B cell (primary cell): ENCODE data around the gene SCUBE1.

Experiments used
- CTCF ChIP-seq: fragments of 200-600 bp; IDR thresholded peaks from one replicate; pipeline ENCODE4 v1.8.0; 2022; ENCODE audit warnings: antibody characterized with exemption, mild to moderate bottlenecking
- EZH2 ChIP-seq: IDR thresholded peaks from 2 replicates; pipeline ENCODE4 v1.6.1; 2012; ENCODE audit warnings: borderline replicate concordance, low read depth, mild to moderate bottlenecking, moderate library complexity, low read length; ENCODE audit not compliant: insufficient read depth, poor library complexity, severe bottlenecking

GRCh38 chr22:43308836-43309235, 34.3 kb downstream of the SCUBE1 start:
- TF ChIP-seq CTCF, result no peak
- TF ChIP-seq EZH2, result no peak
